Muscle of leg (tissue), 11 donors: ENCODE measurements around the gene SHISAL2B. TPM values are rescaled to one million over a fixed set of nuclear protein-coding genes. Genes with fewer than 3 reads are reported as not detected.
A peak's percentile ranks its signal among the peaks of the same experiment; 100 is the strongest.

Experiments used
- DNase-seq: peaks from one replicate; pipeline ENCODE4 v3.0.0; 2013
- H3K27ac ChIP-seq: one replicate; pipeline ENCODE4 v1.5.1; 2013; ENCODE audit warnings: mild to moderate bottlenecking, low read length, control low read depth
- H3K27me3 ChIP-seq: one replicate; pipeline ENCODE4 v1.6.1; 2013; ENCODE audit warnings: low read length; ENCODE audit not compliant: control insufficient read depth, insufficient read depth
- H3K36me3 ChIP-seq: one replicate; pipeline ENCODE4 v1.6.1; 2013; ENCODE audit warnings: low read length; ENCODE audit not compliant: control insufficient read depth, insufficient read depth
- H3K4me1 ChIP-seq: one replicate; pipeline ENCODE4 v1.6.1; 2013; ENCODE audit warnings: low read length; ENCODE audit not compliant: control insufficient read depth, insufficient read depth
- H3K4me3 ChIP-seq: one replicate; pipeline ENCODE4 v1.5.1; 2013; ENCODE audit warnings: low read length, control low read depth
- H3K9me3 ChIP-seq: replicated peaks from 2 replicates; pipeline ENCODE4 v1.6.1; 2013; ENCODE audit warnings: low read depth, low read length; ENCODE audit not compliant: control insufficient read depth
- WGBS: methylation state at CpG from one replicate; pipeline ENCODE4 v1.1.5; 2013; ENCODE audit warnings: missing lambda C conversion rate; ENCODE audit not compliant: insufficient coverage; 5-methylcytosine and 5-hydroxymethylcytosine counted together
- polyA plus RNA-seq, 8 donors: library from polyadenylated mRNA; unstranded; fragments of 120-200 nt; gene quantifications; one replicate each; pipeline versions ENCODE4 v1.2.1 to v1.2.3, GENCODE V29; 2013; ENCODE audit warnings: inconsistent platforms in 1 of 8, low replicate concordance in 1 of 8; ENCODE audit not compliant: insufficient read length in 8 of 8, insufficient read depth in 1 of 8
- total RNA-seq: library from RNA; stranded (reverse); fragments of 120-200 nt; gene quantifications from one replicate; pipeline ENCODE4 v1.2.4, GENCODE V29; 2013

Gene SHISAL2B
- total and polyA plus RNA-seq, 9 donors = 0.20 to 0.98 (median 0.63) TPM; not detected in 2

DNA sequence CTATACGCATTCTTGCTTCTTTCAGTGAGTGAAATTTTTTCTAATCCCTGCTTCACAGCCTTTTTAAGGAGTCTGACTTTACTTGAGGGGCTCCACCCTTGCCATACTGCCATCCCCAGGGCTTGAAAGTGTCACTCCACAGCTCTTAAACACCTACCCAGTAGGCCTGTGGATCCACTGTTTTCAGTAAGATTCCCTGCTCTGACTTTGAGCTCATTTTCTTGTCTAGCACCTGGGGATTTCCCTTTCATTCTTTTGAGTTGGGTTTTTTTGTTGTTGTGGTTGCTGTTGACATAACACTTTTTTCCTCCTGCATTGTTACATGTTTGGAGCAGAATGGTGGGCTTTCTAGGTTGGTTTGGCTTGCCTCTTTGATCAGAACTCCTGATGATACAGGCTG lies 54.6 kb downstream of the SHISAL2B start:
- Histone ChIP-seq H3K27ac (no peak overlapping the region), H3K27me3 (no peaks in the 10 kb centered on the region), H3K9me3 (no peaks in the 10 kb centered on the region), H3K4me3 (no peak overlapping the region), H3K4me1 (no peaks in the 10 kb centered on the region), H3K36me3 (peaks cover 7% of the 10 kb centered on the region)
- WGBS = no CpG with 5 or more reads among the region's 1 CpG
- no peak for DNase-seq

DNA sequence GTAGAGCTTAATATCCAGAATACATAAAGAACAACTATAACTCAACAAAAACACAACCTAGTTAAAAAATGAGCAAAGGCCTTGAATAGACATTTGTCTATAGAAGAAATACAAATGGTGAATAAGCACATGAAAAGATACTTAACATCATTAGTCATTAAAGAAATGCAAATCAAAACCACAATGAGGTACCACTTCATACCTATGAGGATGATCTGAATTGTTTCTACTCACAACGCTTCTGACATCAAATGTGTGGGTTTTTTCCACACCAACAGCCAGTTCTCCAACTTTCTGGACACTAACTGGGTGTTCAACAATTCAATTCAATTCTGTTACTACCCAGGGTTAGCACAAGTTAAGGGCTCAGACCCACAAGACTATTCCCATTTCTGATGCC lies 56.1 kb downstream of the SHISAL2B start:
- no peaks in the 10 kb centered on the region for H3K9me3 ChIP-seq
- H3K36me3 ChIP-seq = peaks cover 2% of the 10 kb centered on the region
- 85% methylated on average over 1 of the region's 1 CpG for WGBS
- DNase-seq = no peak
- H3K27me3 ChIP-seq = no peaks in the 10 kb centered on the region
- H3K27ac ChIP-seq = no peak overlapping the region
- no peak overlapping the region for H3K4me3 ChIP-seq
- no peaks in the 10 kb centered on the region for H3K4me1 ChIP-seq

DNA sequence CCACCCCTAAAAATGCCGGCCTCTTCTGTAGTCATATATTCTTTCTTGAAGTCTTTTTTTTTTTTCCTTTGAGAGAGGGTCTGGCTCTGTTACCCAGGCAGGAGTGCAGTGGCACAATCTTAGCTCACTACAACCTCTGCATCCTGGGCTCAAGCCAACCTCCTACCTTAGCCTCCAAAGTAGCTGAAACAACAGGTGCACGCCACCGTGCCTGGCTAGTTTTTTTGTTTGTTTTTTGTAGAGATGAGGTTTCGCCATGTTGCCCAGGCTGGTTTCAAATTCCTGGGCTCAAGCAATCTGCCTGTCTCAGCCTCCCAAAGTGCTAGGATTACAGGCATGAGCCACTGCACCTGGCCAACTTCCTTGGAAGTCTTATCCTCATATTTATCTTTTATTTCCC lies 59.1 kb downstream of the SHISAL2B start:
- Histone ChIP-seq H3K27ac (no peak overlapping the region), H3K27me3 (no peaks in the 10 kb centered on the region), H3K9me3 (no peaks in the 10 kb centered on the region), H3K36me3 (peaks cover 2% of the 10 kb centered on the region), H3K4me1 (no peaks in the 10 kb centered on the region), H3K4me3 (no peak overlapping the region)
- no peak for DNase-seq
- no CpG with 5 or more reads among the region's 4 CpGs for WGBS

DNA sequence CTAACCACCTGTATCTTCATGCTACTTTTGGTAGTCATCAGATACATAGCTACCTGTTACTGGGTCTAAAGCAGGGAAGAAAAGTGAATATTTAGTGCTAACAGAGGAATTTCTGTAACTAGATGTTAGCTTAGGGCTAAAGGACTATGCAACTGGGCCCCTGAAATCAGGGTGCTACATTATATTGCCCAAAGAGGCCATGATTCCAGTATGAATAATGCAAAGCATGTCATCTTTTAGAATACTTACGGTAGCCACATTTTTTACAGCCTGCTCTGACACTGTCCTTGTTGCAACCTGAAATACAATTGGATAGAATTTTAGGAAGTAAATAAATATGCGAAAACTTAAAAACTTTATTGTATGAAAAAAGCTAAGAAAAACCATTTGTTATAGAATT lies 63.8 kb downstream of the SHISAL2B start:
- H3K4me1 ChIP-seq = no peaks in the 10 kb centered on the region
- no CpG with 5 or more reads among the region's 2 CpGs for WGBS
- H3K4me3 ChIP-seq = no peak overlapping the region
- no peak for DNase-seq
- H3K27ac ChIP-seq = no peak overlapping the region
- H3K27me3 ChIP-seq = no peaks in the 10 kb centered on the region
- no peaks in the 10 kb centered on the region for H3K9me3 ChIP-seq
- H3K36me3 ChIP-seq = peaks cover 5% of the 10 kb centered on the region

DNA sequence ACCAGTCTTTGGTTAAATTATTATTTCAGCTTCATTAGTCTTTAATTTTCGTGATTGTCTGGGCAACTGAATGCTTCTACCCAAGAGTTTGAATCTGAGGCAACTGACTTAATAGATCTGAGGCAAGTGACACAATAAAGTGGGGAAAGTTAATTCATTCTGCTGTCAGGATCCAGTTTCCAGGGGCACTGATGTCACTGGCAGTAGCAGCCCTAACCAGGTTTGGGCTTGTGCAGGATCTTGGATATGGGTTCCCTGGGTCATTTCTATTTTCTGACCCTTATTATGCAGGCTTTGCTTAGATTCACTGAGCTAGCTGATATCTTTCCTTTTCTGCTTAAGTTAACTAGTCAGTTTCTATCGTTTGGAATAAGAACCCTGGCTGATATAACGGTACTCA lies 68.6 kb downstream of the SHISAL2B start:
- H3K27ac ChIP-seq = no peak overlapping the region
- H3K4me1 ChIP-seq = no peaks in the 10 kb centered on the region
- no peaks in the 10 kb centered on the region for H3K9me3 ChIP-seq
- DNase-seq = no peak
- H3K36me3 ChIP-seq = peaks cover 5% of the 10 kb centered on the region
- no peak overlapping the region for H3K4me3 ChIP-seq
- WGBS = no CpG with 5 or more reads among the region's 3 CpGs
- H3K27me3 ChIP-seq = no peaks in the 10 kb centered on the region

DNA sequence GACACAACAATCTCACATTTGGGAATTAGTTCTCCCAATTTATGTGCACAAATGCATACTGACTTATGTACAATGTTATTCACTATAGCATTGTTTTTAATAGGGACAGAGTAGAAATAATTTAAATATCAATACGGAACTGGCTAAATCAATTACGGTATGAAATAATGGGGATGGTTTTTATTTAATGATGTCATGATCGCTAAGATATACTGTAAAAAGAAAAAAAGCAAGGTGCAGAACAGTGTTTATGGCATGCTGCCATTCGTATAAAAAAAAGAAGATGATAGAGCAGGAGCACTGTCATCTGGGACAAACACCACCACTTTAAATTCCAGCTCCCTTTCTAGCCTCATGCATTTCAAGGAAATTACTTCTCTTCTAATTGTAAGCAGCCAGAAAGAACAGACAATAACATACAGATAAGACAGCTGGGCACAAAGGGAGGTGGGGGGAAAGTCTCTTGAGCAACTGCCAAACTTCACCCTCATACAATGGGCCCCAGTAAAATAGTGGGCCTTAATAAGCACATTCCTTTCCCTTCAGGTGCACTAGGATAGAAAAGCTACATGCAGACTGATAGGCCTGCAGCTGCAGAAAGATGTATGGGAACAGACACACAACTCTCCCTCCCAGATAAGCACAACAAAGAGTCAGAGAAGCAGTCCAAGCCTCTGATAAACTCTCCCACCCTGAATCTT lies 69.8 kb downstream of the SHISAL2B start:
- 100% methylated on average over 2 of the region's 4 CpGs for WGBS
- Histone ChIP-seq H3K9me3 (no peaks in the 10 kb centered on the region), H3K27ac (no peak overlapping the region), H3K27me3 (no peaks in the 10 kb centered on the region), H3K4me3 (no peak overlapping the region), H3K36me3 (no peaks in the 10 kb centered on the region), H3K4me1 (no peaks in the 10 kb centered on the region)
- DNase-seq = no peak

DNA sequence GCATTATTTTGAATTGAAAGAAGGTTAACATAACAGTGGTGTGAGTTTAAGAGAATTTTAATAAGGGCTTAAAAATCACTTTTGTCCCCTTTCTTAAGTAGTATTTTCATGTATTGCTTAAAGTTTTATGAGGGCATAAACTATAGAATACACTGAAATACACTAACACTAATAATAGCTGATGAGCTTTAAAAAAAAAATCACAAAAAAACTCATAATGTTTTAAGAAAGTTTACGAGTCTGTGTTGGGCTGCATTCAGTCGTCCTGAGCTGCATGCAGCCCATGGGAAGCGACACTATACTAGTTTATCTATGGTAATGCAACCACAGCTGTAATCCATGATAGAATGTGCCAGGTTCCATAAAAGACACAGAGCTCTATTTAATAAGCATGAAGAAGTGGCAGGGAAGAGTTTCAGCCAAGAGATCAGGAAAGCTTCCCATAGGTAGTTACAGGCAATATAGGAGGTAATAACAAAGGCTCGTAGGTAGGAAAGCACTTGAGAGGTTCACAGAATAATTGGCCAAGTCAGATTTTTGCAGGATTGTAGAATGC lies 73.7 kb downstream of the SHISAL2B start:
- DNase-seq = no peak
- Histone ChIP-seq H3K4me1 (peaks cover 5% of the 10 kb centered on the region), H3K36me3 (peaks cover 3% of the 10 kb centered on the region), H3K9me3 (no peaks in the 10 kb centered on the region), H3K4me3 (no peak overlapping the region), H3K27ac (no peak overlapping the region), H3K27me3 (no peaks in the 10 kb centered on the region)
- 67% methylated on average over 1 of the region's 4 CpGs for WGBS

DNA sequence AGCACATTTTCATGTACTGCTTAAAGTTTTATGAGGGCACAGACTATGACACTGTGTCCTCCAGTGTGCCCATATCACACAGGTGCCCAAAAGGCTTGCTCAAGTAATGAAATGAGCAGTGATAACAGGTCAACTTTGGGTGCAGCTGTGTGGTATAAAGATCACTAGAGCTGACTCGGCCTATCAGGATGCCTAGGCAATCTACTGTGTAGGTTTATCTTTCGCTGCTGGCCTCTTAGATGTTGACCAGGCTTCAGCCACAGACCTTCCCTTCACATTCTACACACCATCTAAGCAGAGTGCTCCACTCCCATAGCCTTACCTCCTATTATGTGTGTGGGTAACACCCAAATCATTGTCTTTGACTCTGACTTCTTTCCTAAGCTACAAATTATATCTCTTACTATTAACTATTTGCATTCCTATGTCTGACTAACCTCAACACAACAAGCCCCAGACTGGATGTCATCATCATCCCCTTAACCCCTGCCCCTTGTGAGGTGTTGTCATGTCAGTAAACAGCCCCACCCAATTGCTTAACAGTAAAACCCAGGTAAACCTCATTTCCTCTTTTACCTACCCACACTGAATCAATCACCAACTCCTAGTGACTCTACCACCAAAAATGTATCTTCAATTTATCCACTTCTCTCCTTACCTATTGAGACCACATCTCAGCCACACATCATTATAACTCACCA lies 75.7 kb downstream of the SHISAL2B start:
- H3K27ac ChIP-seq = no peak overlapping the region
- peaks cover 9% of the 10 kb centered on the region for H3K4me1 ChIP-seq
- WGBS = no CpG with 5 or more reads among the region's 2 CpGs
- peaks cover 3% of the 10 kb centered on the region for H3K36me3 ChIP-seq
- no peak overlapping the region for H3K4me3 ChIP-seq
- H3K9me3 ChIP-seq = no peaks in the 10 kb centered on the region
- H3K27me3 ChIP-seq = no peaks in the 10 kb centered on the region
- no peak for DNase-seq

DNA sequence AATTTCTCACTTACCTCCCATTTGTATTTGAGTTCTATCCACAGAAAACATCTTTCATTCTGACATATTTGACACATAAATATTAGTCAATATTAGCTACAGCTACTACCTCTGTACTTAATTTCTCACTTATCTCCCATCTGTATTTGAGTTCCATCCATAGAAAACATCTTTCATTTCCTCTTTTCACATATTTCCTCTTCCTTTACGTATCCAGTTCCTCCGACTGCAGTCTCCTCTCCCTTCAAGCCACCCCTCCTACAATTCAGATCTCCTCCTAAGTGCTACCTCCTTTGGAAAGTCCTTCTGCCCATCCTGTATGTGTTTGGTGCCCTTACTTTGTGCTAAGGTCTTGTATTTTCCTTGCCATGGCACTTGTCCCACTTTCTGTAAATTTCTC lies 76.6 kb downstream of the SHISAL2B start:
- Histone ChIP-seq H3K4me3 (peak overlapping the region; percentile 90), H3K27me3 (no peaks in the 10 kb centered on the region), H3K36me3 (peaks cover 3% of the 10 kb centered on the region), H3K9me3 (no peaks in the 10 kb centered on the region), H3K4me1 (peaks cover 9% of the 10 kb centered on the region), H3K27ac (no peak overlapping the region)
- peak; percentile 11 for DNase-seq
- 50% methylated on average over 2 of the region's 2 CpGs for WGBS
